Mesenchymal stem cell (in vitro differentiated cells and primary cell): ENCODE results near the gene NUP214.
"Not testable (repeated sequence)": the region's sequence is repeated elsewhere in the genome, so short reads cannot be mapped to it uniquely, and the experiment has no call there.

ENCODE experiments used
- DNase-seq: peaks from one replicate; pipeline ENCODE4 v3.0.0-alpha.2; 2013
- H2AFZ ChIP-seq: one replicate; pipeline ENCODE4 v1.6.1; 2013; ENCODE audit warnings: low read depth, mild to moderate bottlenecking, control low read depth, inconsistent platforms, low read length, moderate library complexity
- H2AK5ac ChIP-seq: 2 replicates; pipeline ENCODE4 v1.6.1; 2013; ENCODE audit warnings: low read length, moderate library complexity, mild to moderate bottlenecking, inconsistent platforms; ENCODE audit not compliant: severe bottlenecking
- H2BK120ac ChIP-seq: one replicate; pipeline ENCODE4 v1.6.1; 2013; ENCODE audit warnings: low read depth, mild to moderate bottlenecking, inconsistent platforms, low read length, moderate library complexity
- H2BK12ac ChIP-seq, 2 experiments: one replicate each; pipeline ENCODE4 v1.6.1; 2013; ENCODE audit warnings: inconsistent platforms in 2 of 2, low read length in 2 of 2, mild to moderate bottlenecking in 2 of 2, moderate library complexity in 2 of 2, control low read depth in 1 of 2
- H2BK15ac ChIP-seq: one replicate; pipeline ENCODE4 v1.6.1; 2013; ENCODE audit warnings: mild to moderate bottlenecking, low read depth, inconsistent platforms; ENCODE audit not compliant: poor library complexity, severe bottlenecking
- H2BK5ac ChIP-seq: 2 replicates; pipeline ENCODE4 v1.6.1; 2013; ENCODE audit warnings: low read depth, mild to moderate bottlenecking, low read length, control low read depth, inconsistent platforms; ENCODE audit not compliant: poor library complexity, severe bottlenecking
- H3K14ac ChIP-seq, 2 experiments: one replicate each; pipeline ENCODE4 v1.6.1; 2013; ENCODE audit warnings: inconsistent platforms in 2 of 2, low read length in 2 of 2, control low read depth in 1 of 2, mild to moderate bottlenecking in 1 of 2, moderate library complexity in 1 of 2
- H3K18ac ChIP-seq, 2 experiments: one replicate each; pipeline ENCODE4 v1.6.1; 2013; ENCODE audit warnings: inconsistent platforms in 2 of 2, low read length in 2 of 2, control low read depth in 1 of 2, low read depth in 1 of 2, mild to moderate bottlenecking in 1 of 2
- H3K23ac ChIP-seq, 2 experiments: one replicate each; pipeline ENCODE4 v1.6.1; 2013; ENCODE audit warnings: inconsistent platforms in 2 of 2, low read length in 2 of 2, mild to moderate bottlenecking in 2 of 2, moderate library complexity in 2 of 2, control low read depth in 1 of 2
- H3K27ac ChIP-seq: 2 replicates; pipeline ENCODE4 v1.5.1; 2013; ENCODE audit warnings: mild to moderate bottlenecking, moderate library complexity, low read length, control low read depth, inconsistent platforms; ENCODE audit not compliant: poor library complexity, severe bottlenecking
- H3K27me3 ChIP-seq, 2 experiments: 2 replicates each; pipeline versions ENCODE4 v1.6.1 to v1.7.0; 2013; ENCODE audit warnings: low read length in 2 of 2, mild to moderate bottlenecking in 2 of 2, moderate library complexity in 2 of 2, control low read depth in 1 of 2, inconsistent platforms in 1 of 2; ENCODE audit not compliant: control insufficient read depth in 1 of 2, insufficient read depth in 1 of 2
- H3K36me3 ChIP-seq, 2 experiments: 2 replicates each; pipeline versions ENCODE4 v1.6.1 to v1.7.0; 2013; ENCODE audit warnings: low read length in 2 of 2, control low read depth in 1 of 2, inconsistent platforms in 1 of 2, low read depth in 1 of 2, mild to moderate bottlenecking in 1 of 2; ENCODE audit not compliant: insufficient read depth in 2 of 2, control insufficient read depth in 1 of 2
- H3K4ac ChIP-seq, 2 experiments: one replicate each; pipeline ENCODE4 v1.6.1; 2013; ENCODE audit warnings: inconsistent platforms in 2 of 2, low read length in 2 of 2, mild to moderate bottlenecking in 2 of 2, moderate library complexity in 2 of 2, control low read depth in 1 of 2, low read depth in 1 of 2
- H3K4me1 ChIP-seq: 2 replicates; pipeline ENCODE4 v1.6.1; 2013; ENCODE audit warnings: low read depth, low read length, control low read depth; ENCODE audit not compliant: control insufficient read depth, insufficient read depth
- H3K4me2 ChIP-seq: 2 replicates; pipeline ENCODE4 v1.6.1; 2013; ENCODE audit warnings: low read length, mild to moderate bottlenecking, inconsistent platforms; ENCODE audit not compliant: poor library complexity, severe bottlenecking
- H3K4me3 ChIP-seq, 2 experiments: 2 replicates each; pipeline versions ENCODE4 v1.5.1 to v1.7.0; 2013; ENCODE audit warnings: low read length in 2 of 2, mild to moderate bottlenecking in 2 of 2, control low read depth in 1 of 2, low read depth in 1 of 2; ENCODE audit not compliant: insufficient read depth in 1 of 2
- H3K79me1 ChIP-seq: replicated peaks from 2 replicates; pipeline ENCODE4 v1.6.1; 2013; ENCODE audit warnings: mild to moderate bottlenecking, control low read depth, low read length, inconsistent platforms; ENCODE audit not compliant: poor library complexity, severe bottlenecking
- H3K9ac ChIP-seq: 2 replicates; pipeline ENCODE4 v1.7.0; 2013; ENCODE audit warnings: mild to moderate bottlenecking, low read length, moderate library complexity
- H3K9me3 ChIP-seq: 2 replicates; pipeline ENCODE4 v1.7.0; 2013; ENCODE audit warnings: mild to moderate bottlenecking, low read length; ENCODE audit not compliant: control insufficient read depth
- H4K8ac ChIP-seq: one replicate; pipeline ENCODE4 v1.6.1; 2013; ENCODE audit warnings: inconsistent platforms, mild to moderate bottlenecking, low read length, moderate library complexity
- H4K91ac ChIP-seq: one replicate; pipeline ENCODE4 v1.6.1; 2013; ENCODE audit warnings: mild to moderate bottlenecking, low read length, inconsistent platforms
- WGBS: methylation state at CpG from one replicate; pipeline ENCODE4 v1.1.7; 2013; ENCODE audit warnings: mixed read lengths; 5-methylcytosine and 5-hydroxymethylcytosine counted together

The NUP214 gene

DNA sequence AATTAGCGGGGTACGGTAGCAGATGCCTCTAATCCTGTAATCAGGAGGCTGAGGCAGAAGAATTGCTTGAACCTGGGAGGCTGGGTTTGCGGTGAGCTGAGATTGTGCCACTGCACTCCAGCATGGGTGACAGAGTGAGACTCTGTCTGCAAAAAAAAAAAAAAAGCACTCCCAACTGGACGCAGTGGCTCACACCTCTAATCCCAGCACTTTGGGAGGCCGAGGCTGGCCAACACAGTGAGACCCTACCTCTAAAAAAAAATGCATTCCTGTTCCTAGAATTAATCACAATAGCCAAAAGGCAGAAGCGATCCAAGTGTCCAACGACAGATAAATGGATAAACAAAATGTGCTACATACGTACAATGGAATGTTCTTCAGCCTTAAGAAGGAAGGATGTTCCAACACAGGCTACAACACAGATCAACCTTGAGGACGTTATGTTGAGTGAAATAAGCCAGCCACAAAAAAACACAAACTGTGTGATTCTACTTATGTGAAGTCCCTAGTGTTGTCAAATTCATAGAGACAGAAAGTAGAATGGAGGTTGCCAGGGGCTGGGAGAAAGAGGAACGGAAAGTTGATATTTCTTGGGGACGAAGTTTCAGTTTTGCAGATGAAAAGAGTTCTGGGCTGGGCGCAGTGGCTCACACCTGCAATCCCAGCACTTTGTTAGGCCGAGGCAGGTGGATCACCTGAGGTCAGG lies 137.1 kb downstream of the NUP214 start:
- H2BK15ac ChIP-seq: no peak overlapping the region
- no peak overlapping the region for H3K4ac ChIP-seq
- H3K79me1 ChIP-seq: no peaks in the 10 kb centered on the region
- no peak overlapping the region for H3K9ac ChIP-seq
- H3K14ac ChIP-seq: no peak overlapping the region
- no peaks in the 10 kb centered on the region for H3K36me3 ChIP-seq
- no peak overlapping the region for H4K91ac ChIP-seq
- no peak overlapping the region for H2AFZ ChIP-seq
- no peak overlapping the region for H2BK120ac ChIP-seq
- DNase-seq: peak; percentile 70
- no peak overlapping the region for H3K4me3 ChIP-seq
- no peaks in the 10 kb centered on the region for H3K27me3 ChIP-seq
- H2BK5ac ChIP-seq: no peak overlapping the region
- no peaks in the 10 kb centered on the region for H3K9me3 ChIP-seq
- H3K23ac ChIP-seq: no peak overlapping the region
- no peak overlapping the region for H3K18ac ChIP-seq
- no peak overlapping the region for H2BK12ac ChIP-seq
- H3K4me1 ChIP-seq: no peaks in the 10 kb centered on the region
- no peak overlapping the region for H2AK5ac ChIP-seq
- WGBS: 64% methylated on average over 9 of the region's 13 CpGs
- H3K4me2 ChIP-seq: no peak overlapping the region
- peak overlapping the region; percentile 32 for H4K8ac ChIP-seq
- no peak overlapping the region for H3K27ac ChIP-seq

DNA sequence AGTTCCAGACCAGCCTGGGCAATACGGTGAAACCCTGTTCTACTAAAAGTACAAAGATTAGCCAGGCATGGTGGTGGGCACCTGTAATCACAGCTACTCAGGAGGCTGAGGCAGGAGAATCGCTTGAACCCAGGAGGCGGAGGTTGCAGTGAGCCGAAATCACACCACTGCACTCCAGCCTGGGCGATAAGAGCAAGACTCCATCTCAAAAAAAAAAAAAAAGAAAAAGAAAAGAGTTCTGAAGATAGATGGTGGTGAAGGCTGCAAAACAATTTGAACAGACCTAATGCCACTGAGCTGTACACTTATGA lies 137.6 kb downstream of the NUP214 start:
- H3K36me3 ChIP-seq, H4K91ac ChIP-seq, H2BK12ac ChIP-seq, H3K9me3 ChIP-seq, H2BK15ac ChIP-seq, H2AFZ ChIP-seq, H3K79me1 ChIP-seq, H2BK120ac ChIP-seq, H2BK5ac ChIP-seq, H3K4me2 ChIP-seq, H3K4me3 ChIP-seq, H3K27me3 ChIP-seq, H3K4me1 ChIP-seq, H3K27ac ChIP-seq, DNase-seq, H3K23ac ChIP-seq, H3K4ac ChIP-seq, H2AK5ac ChIP-seq, H3K9ac ChIP-seq, H3K14ac ChIP-seq, H3K18ac ChIP-seq: not testable (repeated sequence)
- peak overlapping the region; percentile 32 for H4K8ac ChIP-seq
- 92% methylated on average over 4 of the region's 5 CpGs for WGBS

DNA sequence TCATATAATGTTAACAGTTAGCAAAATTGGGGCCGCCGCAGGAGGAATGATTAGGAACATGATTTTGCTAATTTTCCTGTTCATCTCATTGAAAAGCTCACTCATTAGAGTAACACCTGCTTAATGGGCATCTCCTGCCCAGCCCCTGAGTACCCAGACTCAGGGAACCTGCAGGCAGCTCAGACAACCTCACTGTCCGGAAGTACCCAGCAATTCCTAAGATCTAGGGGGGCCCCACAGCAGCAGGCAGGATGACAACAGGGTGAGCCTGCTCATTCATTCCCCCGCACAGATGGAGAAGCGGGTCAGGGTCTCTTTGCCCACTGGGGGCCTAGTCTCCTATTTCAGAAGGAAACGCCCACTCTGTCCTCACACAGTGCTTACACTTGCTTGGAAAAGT lies 138.3 kb downstream of the NUP214 start:
- Histone ChIP-seq H3K18ac (no peak overlapping the region), H2AK5ac (no peak overlapping the region), H2BK12ac (no peak overlapping the region), H3K9me3 (no peaks in the 10 kb centered on the region), H3K79me1 (no peaks in the 10 kb centered on the region), H2AFZ (no peak overlapping the region), H3K23ac (no peak overlapping the region), H3K4me2 (no peak overlapping the region), H3K27me3 (no peaks in the 10 kb centered on the region), H2BK15ac (peak overlapping the region; percentile 29), H4K91ac (no peak overlapping the region), H2BK120ac (peak overlapping the region; percentile 44), H3K9ac (no peak overlapping the region), H3K27ac (no peak overlapping the region), H4K8ac (no peak overlapping the region), H3K14ac (no peak overlapping the region), H3K4me3 (no peak overlapping the region), H3K4me1 (no peaks in the 10 kb centered on the region), H2BK5ac (no peak overlapping the region), H3K4ac (no peak overlapping the region), H3K36me3 (no peaks in the 10 kb centered on the region)
- DNase-seq: no peak
- 90% methylated on average over 6 of the region's 6 CpGs for WGBS

DNA sequence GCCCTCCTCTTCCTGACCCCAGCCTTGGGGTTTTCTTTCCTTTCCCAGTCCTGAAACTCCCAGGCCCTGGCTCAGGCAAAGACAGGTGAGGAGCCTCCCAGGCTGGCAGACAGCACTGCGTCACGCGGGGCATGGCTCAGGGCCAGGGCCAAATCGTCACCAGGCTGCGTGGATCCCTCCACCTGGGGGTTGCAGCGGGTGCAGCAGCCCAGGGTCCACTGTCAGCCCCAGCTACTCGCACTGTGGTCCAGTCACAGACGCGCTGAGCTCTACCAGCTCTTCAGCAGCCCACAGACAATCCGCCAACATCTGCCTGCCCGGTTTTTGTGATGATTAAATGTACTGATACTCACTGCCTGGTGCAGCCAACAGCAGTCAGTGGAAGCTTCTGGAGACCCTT lies 138.8 kb downstream of the NUP214 start:
- H3K9me3 ChIP-seq: no peaks in the 10 kb centered on the region
- no peaks in the 10 kb centered on the region for H3K36me3 ChIP-seq
- no peaks in the 10 kb centered on the region for H3K4me1 ChIP-seq
- no peak overlapping the region for H2AFZ ChIP-seq
- H3K14ac ChIP-seq: no peak overlapping the region
- no peak overlapping the region for H2BK15ac ChIP-seq
- H3K4ac ChIP-seq: no peak overlapping the region
- no peaks in the 10 kb centered on the region for H3K27me3 ChIP-seq
- no peak overlapping the region for H3K4me3 ChIP-seq
- no peak overlapping the region for H3K18ac ChIP-seq
- H3K27ac ChIP-seq: no peak overlapping the region
- H2AK5ac ChIP-seq: no peak overlapping the region
- DNase-seq: no peak
- H2BK120ac ChIP-seq: peak overlapping the region; percentile 44
- H2BK12ac ChIP-seq: no peak overlapping the region
- peak overlapping the region; percentile 4 for H4K91ac ChIP-seq
- no peak overlapping the region for H3K4me2 ChIP-seq
- H3K23ac ChIP-seq: no peak overlapping the region
- WGBS: 93% methylated on average over 11 of the region's 11 CpGs
- H4K8ac ChIP-seq: no peak overlapping the region
- no peaks in the 10 kb centered on the region for H3K79me1 ChIP-seq
- H3K9ac ChIP-seq: no peak overlapping the region
- H2BK5ac ChIP-seq: no peak overlapping the region
